BE2C (cell line): ENCODE measurements around the gene WDR89.
"Not testable (repeated sequence)": the region's sequence is repeated elsewhere in the genome, so short reads cannot be mapped to it uniquely, and the experiment has no call there.

Experiments
- DNase-seq: peaks from one replicate; pipeline ENCODE4 v3.0.0-alpha.2; 2020
- H3K27me3 ChIP-seq: fragments of 250-450 bp; sonication (Bioruptor Pico); 2 replicates; pipeline ENCODE4 v1.5.1; 2020; ENCODE audit warnings: mild to moderate bottlenecking
- H3K36me3 ChIP-seq: fragments of 250-450 bp; sonication (Bioruptor Pico); 2 replicates; pipeline ENCODE4 v1.5.1; 2020; ENCODE audit warnings: mild to moderate bottlenecking
- H3K4me1 ChIP-seq: fragments of 250-450 bp; sonication (Bioruptor Pico); 2 replicates; pipeline ENCODE4 v1.5.1; 2020
- H3K4me3 ChIP-seq: 2 replicates; pipeline ENCODE4 v1.5.1; 2011; ENCODE audit warnings: low read depth, low read length
- H3K9me3 ChIP-seq: fragments of 250-450 bp; sonication (Bioruptor Pico); 2 replicates; pipeline ENCODE4 v1.5.1; 2020
- TF ChIP-seq, protein P1 (sequence below): IDR thresholded peaks from 2 replicates; pipeline ENCODE4 v1.5.1; 2012; ENCODE audit warnings: mild to moderate bottlenecking, low read depth, low read length

WDR89 gene

DNA sequence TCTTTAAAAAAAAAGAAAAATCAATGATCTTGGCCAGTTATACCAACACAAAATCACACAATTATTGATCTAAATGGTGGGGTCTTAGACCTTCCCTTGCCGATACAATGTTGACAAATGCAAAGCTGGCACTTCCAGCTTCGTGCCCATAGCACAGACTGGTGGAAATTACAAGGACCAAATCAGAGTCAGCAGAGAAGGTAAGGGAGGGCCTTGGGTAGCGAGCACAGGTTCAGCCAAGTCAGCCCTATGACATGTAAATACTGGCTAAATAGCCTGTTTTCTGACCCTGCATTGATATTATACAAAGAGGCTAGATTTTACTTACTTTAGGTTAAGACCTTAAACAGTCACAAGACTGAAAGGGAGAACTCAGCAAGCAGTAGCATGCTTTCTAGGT, 30.3 kb upstream of the WDR89 start:
- TF ChIP-seq, protein P1, sequence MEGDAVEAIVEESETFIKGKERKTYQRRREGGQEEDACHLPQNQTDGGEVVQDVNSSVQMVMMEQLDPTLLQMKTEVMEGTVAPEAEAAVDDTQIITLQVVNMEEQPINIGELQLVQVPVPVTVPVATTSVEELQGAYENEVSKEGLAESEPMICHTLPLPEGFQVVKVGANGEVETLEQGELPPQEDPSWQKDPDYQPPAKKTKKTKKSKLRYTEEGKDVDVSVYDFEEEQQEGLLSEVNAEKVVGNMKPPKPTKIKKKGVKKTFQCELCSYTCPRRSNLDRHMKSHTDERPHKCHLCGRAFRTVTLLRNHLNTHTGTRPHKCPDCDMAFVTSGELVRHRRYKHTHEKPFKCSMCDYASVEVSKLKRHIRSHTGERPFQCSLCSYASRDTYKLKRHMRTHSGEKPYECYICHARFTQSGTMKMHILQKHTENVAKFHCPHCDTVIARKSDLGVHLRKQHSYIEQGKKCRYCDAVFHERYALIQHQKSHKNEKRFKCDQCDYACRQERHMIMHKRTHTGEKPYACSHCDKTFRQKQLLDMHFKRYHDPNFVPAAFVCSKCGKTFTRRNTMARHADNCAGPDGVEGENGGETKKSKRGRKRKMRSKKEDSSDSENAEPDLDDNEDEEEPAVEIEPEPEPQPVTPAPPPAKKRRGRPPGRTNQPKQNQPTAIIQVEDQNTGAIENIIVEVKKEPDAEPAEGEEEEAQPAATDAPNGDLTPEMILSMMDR = no peak
- Histone ChIP-seq H3K4me3 (no peak overlapping the region), H3K27me3 (no peaks in the 10 kb centered on the region), H3K4me1 (no peaks in the 10 kb centered on the region), H3K36me3 (no peaks in the 10 kb centered on the region), H3K9me3 (no peaks in the 10 kb centered on the region)
- DNase-seq = no peak

DNA sequence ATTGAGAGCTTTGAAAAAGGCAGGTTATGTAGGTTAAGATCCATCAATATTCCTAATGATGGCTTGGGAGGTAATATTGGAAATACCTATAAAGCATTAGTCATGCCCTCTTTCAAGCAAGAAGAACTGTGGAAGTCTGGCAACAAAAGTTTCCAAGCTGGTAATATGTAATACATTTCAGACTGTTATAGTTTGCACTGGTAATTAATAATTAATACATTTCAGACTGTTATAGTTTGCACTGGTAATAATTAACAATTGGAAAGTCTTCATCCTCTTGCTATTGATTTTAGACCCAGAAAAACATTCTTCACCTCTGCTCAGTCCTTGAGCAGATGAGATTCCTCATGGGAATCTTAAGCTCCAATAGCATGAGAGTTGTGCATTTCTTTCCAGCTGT, 29.0 kb upstream of the WDR89 start:
- DNase-seq = no peak
- no peak overlapping the region for H3K4me3 ChIP-seq
- H3K9me3 ChIP-seq = no peaks in the 10 kb centered on the region

DNA sequence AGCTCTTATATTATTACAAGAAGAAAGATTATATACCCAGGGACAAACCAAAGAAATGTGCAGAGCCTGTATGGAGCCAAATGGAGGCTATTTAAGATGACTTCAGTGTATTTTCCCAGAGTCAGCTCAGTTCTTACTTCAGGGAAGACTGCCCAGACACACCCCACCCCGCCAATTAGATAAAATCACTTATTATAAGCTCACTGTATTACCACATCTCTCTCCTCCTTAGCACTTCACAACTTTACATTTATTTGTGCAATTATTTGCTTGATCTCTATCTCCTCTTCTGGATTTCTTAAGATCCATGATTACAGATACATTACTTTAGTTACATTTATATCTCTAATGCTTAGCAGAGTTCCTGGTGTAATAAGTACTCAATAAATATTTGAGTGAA, 24.7 kb upstream of the WDR89 start:
- Histone ChIP-seq H3K4me1 (no peaks in the 10 kb centered on the region), H3K27me3 (no peaks in the 10 kb centered on the region), H3K4me3 (no peak overlapping the region), H3K9me3 (no peaks in the 10 kb centered on the region), H3K36me3 (no peaks in the 10 kb centered on the region)
- TF ChIP-seq, protein P1 = no peak
- DNase-seq = no peak

More for the DNA sequence above, 29.0 kb upstream of the WDR89 start:
- no peaks in the 10 kb centered on the region for H3K27me3 ChIP-seq
- H3K4me1 ChIP-seq = no peaks in the 10 kb centered on the region
- H3K36me3 ChIP-seq = no peaks in the 10 kb centered on the region
- TF ChIP-seq, protein P1 = no peak

DNA sequence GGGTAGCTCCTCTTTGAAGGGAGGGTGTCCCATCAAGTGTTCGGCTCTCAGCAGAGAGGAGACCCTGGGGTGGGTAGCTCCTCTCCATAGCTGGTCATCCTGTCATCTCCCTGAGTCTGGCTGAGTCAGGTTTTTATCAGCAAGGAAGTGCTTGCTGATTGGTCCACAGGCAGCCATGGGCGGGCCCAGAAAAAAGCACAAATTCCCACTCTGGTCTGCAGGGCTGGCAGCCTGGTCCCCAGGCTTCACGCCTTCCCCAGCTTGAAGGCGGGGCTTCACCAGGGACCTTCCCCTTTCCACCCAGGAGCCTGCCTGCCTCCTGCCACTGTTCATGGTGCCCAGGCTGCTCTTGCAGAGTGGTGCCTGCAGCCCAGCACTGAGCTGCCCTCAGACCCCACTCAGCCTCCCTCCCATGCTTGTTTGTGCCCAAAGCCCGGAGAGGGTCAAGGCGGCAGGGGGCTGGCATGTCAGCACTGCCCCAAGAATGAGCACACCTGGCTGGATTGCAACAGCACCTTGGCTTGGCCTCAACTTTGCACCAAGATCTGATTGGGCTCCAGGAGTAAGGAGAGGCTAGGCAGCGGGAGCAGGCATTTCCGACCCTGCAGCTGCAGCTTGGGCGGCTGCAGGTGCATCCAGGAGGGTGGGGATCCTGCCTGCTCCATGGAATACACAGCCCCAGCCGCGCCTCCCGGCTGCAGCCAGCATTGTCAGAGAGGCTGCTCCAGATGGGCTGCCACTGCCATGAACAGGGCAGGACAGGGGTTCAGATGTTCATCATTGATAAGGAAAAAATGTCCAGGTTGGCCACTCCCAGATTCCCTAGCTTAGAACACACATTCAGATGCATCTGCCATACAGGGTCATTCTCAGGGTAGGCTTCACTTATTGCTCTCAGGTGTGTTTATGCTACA, 22.0 kb upstream of the WDR89 start:
- DNase-seq = peak; percentile 65
- no peaks in the 10 kb centered on the region for H3K27me3 ChIP-seq
- H3K4me3 ChIP-seq = no peak overlapping the region

DNA sequence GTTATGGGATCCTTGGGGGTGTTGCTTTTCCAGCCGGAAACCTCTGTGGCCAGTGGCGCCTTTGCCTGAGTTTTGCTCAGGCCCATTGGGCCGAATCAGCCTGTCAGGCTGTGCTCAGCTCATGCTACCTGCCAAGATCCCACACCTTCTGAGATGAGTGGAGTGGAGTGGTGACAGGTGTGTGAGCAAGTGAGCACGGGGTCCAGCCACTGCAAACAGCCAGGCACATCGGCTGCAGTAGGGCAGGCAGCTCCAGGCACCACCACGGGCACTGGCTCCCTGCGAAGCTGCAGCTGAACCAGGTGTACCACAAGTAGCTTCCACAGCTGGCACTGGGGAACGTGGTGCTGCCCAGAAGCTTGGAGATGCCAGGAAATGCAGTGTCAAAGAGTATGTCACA, 21.1 kb upstream of the WDR89 start:
- Histone ChIP-seq H3K4me3 (no peak overlapping the region), H3K4me1 (no peaks in the 10 kb centered on the region), H3K9me3 (no peaks in the 10 kb centered on the region), H3K27me3 (no peaks in the 10 kb centered on the region), H3K36me3 (no peaks in the 10 kb centered on the region)
- no peak for DNase-seq
- TF ChIP-seq, protein P1 = no peak

More for the DNA sequence above, 22.0 kb upstream of the WDR89 start:
- TF ChIP-seq, protein P1 = no peak
- no peaks in the 10 kb centered on the region for H3K9me3 ChIP-seq
- no peaks in the 10 kb centered on the region for H3K36me3 ChIP-seq
- no peaks in the 10 kb centered on the region for H3K4me1 ChIP-seq

DNA sequence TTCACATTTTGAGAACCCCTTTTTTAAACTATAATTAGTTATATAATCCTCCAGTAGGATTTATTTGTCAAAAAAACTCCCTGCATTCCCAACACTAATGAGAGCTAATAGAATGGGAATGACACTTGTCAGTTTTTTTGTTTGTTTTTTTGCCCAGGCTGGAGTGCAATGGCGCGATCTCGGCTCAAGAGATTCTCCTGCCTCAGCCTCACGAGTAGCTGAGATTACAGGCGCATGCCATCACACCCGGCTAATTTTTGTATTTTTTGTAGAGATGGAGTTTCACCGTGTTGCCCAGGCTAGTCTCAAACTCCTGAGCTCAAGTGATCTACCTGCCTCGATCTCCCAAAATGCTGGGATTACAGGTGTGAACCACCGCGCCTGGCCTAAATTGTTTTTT, 20.2 kb upstream of the WDR89 start:
- H3K4me1 ChIP-seq, H3K27me3 ChIP-seq, H3K4me3 ChIP-seq, H3K36me3 ChIP-seq, DNase-seq, H3K9me3 ChIP-seq: not testable (repeated sequence)
